H7 (cell line): Measurements from ENCODE around the gene ABCC3. TPM values are rescaled to one million over a fixed set of nuclear protein-coding genes. Genes with fewer than 3 reads are reported as not detected.
"Not testable (repeated sequence)": the region's sequence is repeated elsewhere in the genome, so short reads cannot be mapped to it uniquely, and the experiment has no call there.

Source experiments
- DNase-seq: peaks from one replicate; pipeline ENCODE4 v3.0.0; 2012
- H3K27me3 ChIP-seq: 2 replicates; pipeline ENCODE4 v1.6.0; 2011; ENCODE audit warnings: mild to moderate bottlenecking, low read length; ENCODE audit not compliant: control insufficient read depth, insufficient read depth
- H3K36me3 ChIP-seq: replicated peaks from 2 replicates; pipeline ENCODE4 v1.5.1; 2011; ENCODE audit warnings: low read length; ENCODE audit not compliant: control insufficient read depth, insufficient read depth
- H3K4me3 ChIP-seq: 2 replicates; pipeline ENCODE4 v1.5.1; 2011; ENCODE audit warnings: low read depth, mild to moderate bottlenecking, control low read depth, low read length, moderate library complexity; ENCODE audit not compliant: insufficient read depth
- total RNA-seq: library from RNA; depleted of rRNA; stranded (reverse); fragments of >200 nt; shearing (Covaris generic); gene quantifications from 2 replicates; pipeline ENCODE4 v1.2.3, GENCODE V29; 2014

ABCC3 gene
- total RNA-seq, 1 experiment from 2014 or later, result 0.48 TPM

DNA sequence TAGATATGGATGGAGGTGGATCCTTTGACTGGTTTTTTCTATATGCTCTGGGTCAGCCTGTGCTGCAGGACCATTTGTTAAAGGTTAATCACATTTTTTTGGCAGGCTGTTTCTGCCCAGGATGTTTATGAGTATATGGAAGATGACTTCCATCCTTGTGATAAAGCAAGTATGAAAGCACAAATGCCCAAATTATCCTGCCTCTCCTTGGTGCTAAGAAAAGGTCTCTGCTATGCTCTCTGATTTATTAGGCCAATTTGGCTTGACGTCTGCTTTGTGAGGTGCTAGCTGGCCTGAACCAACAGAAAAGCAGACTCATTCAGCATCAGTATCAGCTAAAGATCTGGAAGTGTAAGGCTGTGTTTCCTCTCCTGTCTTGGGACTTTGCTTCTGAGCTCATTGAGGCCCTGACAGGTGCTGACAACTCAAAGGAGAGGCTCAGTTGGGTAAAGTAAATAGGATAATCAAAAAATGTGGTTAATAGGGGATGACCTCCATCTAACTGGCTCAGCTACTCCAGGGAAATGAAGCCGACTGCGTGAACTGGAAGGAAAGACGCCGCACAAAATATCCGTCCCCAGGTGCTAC, 57.9 kb downstream of the ABCC3 start:
- H3K4me3 ChIP-seq, result no peak overlapping the region
- DNase-seq, result no peak
- H3K27me3 ChIP-seq, result no peaks in the 10 kb centered on the region
- peaks cover 25% of the 10 kb centered on the region for H3K36me3 ChIP-seq

DNA sequence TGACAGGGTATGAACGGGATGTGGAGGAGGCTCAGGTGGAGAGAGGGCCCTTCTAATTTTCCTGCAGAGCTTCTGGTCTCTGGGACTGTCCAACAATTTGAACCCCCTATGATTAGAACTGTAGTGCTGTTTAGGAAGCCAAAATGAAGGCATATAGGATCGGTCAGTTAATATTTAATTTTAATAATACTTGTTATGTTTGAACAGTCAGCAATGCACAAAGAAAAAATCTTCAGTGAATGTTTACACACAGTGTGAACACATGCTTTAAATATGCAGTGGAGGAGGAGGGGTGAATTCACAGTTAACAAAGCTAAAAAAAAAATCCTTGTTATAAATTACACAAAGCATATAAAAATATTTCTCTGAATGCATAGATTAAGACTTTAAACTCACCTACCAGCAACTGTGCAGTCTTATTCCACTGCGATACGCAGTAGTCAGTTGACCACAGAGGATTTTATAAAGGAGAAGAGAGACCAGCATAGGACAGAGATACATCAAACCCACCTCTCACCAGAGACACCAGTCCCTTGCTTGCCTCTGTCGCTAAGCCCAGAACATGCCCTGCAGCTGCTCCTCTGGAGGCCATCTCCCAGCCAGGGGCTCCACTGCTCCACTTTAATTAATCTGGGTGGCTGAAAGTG, 58.5 kb downstream of the ABCC3 start:
- H3K36me3 ChIP-seq, result peaks cover 29% of the 10 kb centered on the region
- no peak overlapping the region for H3K4me3 ChIP-seq

DNA sequence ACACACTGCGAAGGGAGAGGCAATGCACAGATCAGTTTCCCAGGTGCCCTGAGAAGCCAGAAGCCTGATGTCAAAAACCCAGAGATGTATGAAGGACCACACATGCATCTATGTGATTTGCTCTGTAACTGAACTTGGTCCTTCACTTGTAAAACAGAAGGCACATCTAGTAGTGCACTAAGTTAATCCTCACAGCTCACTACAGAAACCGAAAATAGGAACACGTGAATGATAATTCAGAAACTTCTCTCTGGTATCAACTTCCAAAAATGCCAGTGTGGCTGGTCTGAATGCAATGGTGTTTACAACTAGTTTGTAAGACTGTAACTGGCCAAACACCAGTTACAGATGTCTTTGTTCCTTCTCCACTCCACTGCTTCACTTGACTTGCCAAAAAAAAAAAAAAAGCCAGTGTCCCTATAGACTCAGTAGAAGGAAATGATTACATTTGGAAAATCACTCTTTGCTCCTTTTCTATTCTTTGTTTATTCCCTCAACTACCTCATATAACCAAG, 61.7 kb downstream of the ABCC3 start:
- no peak overlapping the region for H3K4me3 ChIP-seq
- H3K27me3 ChIP-seq, result no peaks in the 10 kb centered on the region
- DNase-seq, result no peak
- peaks cover 37% of the 10 kb centered on the region for H3K36me3 ChIP-seq

More for the DNA sequence above, 58.5 kb downstream of the ABCC3 start:
- H3K27me3 ChIP-seq, result no peaks in the 10 kb centered on the region
- DNase-seq, result no peak

DNA sequence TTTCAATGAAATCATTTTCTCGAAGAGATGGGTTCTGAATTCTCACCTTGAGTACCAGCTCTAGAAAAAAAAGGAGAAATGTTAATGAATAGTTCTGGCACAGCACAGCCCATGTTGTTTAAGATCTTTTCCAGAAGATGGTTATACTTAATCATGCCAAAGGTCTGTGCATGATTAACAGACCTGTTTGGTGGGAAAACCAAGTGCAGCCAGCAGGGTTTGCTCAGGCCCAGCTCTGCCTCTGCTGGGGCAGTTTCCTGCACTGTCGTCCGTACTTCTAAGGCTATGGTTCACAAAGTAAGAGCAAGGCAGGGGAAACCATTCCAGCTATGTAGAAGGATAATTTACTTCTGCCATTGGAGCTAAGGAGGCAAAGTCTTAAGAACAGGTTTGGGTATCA, 62.4 kb downstream of the ABCC3 start:
- H3K27me3 ChIP-seq, result no peaks in the 10 kb centered on the region
- H3K36me3 ChIP-seq, result peaks cover 37% of the 10 kb centered on the region
- DNase-seq, result no peak
- H3K4me3 ChIP-seq, result no peak overlapping the region

DNA sequence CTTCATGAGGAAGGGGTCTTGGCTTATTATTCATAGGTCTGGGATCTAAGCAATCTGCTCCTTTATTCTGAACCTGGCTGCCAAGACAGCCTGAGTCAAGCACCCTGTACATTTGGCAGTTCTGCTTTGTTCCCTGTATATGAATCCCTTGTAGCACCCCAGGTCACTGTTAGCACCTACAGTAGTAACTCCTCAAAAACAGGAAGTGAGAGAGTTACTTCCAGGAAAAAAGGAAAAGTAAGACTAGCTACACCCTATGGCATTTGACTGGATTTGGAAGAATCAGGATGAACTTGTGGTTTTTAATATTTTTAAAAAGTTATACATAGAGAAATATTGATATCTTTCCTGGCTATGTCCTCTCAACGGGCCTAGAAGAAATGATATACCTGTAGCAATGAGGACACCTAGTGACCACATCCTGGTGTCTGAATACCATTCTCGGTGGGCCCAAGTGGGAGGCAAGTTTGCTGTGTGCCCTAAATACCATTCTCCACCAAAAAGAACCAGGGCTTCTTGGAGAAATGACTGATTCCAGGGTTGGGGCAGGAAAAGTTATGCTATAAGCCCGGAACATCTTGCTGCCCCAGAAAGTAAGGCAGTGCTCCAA, 63.1 kb downstream of the ABCC3 start:
- Histone ChIP-seq H3K27me3 (no peaks in the 10 kb centered on the region), H3K4me3 (no peak overlapping the region), H3K36me3 (peaks cover 37% of the 10 kb centered on the region)
- DNase-seq, result no peak

DNA sequence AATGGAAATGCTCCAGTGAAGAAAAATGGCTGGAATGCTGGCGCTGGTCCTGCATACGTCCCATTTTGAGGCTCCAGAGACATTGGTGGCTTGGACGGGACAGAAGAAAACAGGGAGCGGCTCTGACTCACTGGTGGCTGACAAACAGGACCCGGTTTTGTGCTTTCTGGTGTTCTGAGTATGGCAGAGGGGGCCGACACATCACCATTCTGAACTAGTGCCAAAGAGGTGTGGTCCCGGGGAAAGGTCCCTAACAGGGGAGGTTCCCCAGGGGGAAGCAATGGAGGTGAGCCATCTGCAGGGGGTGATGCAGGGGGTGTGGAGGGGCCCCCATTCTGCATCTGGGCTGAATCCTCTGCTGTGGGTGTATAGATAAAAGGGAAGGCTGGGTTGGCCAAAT, 64.7 kb downstream of the ABCC3 start:
- no peak for DNase-seq

DNA sequence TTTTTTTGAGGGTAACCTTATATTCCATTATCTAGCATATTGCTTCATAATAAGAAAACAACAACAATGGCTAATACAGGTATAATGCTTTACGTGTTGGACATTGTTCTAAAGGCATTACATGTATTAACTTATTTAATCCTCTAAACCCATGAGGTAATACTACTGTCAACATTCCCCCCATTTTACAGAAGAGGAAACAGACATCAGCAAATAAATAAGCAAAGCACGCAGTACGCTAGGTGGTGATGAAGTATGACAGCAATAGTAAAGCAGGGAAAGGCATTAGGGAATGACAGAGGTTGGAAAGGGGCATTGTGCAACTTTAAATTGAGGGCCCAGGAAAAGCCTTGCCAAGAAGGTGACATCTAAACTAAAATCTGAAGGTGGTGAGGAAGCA, 68.5 kb downstream of the ABCC3 start:
- Histone ChIP-seq H3K36me3 (peaks cover 11% of the 10 kb centered on the region), H3K4me3 (no peak overlapping the region), H3K27me3 (no peaks in the 10 kb centered on the region)
- no peak for DNase-seq

More for the DNA sequence above, 64.7 kb downstream of the ABCC3 start:
- Histone ChIP-seq H3K36me3 (peaks cover 33% of the 10 kb centered on the region), H3K27me3 (no peaks in the 10 kb centered on the region), H3K4me3 (no peak overlapping the region)

DNA sequence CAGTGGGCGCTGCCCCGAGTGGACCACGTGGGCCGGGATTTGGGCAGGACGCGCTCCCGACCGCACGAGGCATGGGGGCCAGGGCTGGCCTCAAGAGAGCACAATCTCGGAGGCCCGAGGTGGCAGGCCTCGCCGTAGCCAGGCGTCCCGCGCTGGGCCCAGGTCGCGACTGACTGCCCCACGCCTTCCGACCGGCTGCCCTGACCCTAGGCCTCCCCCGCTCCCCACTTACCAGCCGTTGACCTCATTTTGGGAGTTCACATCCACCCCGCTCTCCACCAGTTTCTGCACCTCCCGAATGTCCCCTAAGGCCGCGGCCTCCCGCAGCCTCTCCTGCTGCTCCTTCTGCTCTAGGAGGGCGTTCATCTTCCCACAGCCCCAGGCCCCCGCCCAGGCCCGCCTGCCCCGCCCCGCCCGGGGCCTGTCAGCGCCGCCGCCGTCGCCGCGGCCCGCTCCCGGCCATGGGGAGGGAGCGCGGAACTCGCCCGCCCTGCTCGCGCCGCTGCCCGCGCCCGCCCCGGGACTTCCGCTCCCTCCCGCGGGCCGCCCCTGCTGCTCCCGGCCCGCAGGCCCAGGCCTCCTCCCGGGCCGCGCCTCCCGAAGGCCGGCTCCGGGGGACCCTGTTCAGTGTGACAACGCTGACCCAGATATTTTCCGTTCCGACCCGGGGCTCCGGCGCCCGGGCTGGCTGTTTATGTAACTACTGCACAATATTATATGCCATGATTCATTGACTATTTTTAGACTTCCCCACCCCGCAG, 72.8 kb downstream of the ABCC3 start, which contains the start of gene ANKRD40:
TSS of gene ANKRD40 (minus strand) at position 626 of the 761 bp plus-strand sequence. CDS start at position 366, 260 bp downstream.
- Histone ChIP-seq H3K36me3 (peaks cover 3% of the 10 kb centered on the region; the same call in 1 of the 2 replicates), H3K27me3 (no peaks in the 10 kb centered on the region), H3K4me3 (peak within 1 kb of the TSS; percentile 85)
- peak; percentile 93 for DNase-seq

DNA sequence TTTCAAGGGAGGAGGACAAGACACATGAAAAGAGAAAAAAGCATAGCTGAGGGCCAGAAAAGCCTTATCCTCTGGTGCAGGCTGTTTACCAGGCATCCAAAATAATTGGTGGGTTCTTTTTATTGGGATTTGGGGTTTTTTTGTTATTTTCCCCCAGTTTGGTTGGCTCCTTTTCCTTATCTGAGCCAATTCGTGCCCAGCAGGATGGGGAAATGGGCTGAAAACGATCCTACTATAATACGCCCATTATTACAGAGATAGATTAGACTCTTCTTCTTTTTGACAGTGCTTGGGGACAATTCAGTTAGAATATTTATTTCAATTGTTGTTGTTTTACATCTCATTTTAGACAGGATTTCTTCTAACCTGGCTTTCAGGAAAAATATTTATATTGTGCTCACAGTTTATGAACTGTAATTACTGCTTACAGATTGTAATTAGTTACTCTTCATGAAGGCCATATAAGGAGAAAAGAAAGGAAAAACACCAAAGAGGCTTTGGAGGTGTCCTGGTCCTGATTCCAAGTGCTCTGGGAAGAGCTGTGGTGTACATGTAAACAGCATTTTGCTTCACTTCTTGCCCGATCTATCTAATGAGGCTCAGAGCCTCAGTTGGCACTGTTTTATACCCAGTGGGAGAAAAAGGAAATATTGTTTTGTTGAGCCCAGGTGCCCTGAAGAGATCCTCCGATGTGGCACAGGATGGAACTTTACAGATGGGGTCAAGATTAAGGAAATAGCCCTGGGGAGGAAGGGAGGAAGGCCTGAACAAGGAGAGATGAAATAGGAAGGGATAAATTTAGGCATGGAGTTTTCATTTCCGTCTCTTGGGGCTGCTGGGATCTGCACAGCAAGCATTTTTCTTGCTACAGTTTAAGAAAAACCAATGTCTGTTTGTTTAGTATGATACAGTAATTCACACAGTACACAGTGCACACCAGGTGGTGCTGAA, 73.6 kb downstream of the ABCC3 start:
- Histone ChIP-seq H3K36me3 (peaks cover 3% of the 10 kb centered on the region; the same call in 1 of the 2 replicates), H3K4me3 (peak overlapping the region; percentile 85), H3K27me3 (no peaks in the 10 kb centered on the region)
- DNase-seq, result no peak

DNA sequence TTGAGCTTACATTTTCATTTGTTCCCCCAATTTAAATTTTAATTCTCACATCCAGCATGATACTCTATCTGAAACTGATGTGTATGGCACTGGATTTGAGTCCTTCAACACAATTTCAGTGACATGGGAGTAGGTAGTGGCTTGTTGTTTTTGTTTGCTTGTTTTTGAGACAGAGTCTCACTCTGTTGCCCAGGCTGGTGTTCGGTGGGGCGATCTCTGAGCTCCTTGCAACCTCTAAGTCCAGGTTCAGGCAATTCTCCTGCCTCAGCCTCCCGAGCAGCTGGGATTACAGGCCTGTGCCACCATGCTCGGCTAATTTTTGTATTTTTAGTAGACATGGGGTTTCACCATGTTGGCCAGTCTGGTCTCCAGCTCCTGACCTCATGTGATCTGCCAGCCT, 74.4 kb downstream of the ABCC3 start:
- H3K36me3 ChIP-seq, H3K4me3 ChIP-seq, DNase-seq: not testable (repeated sequence)

DNA sequence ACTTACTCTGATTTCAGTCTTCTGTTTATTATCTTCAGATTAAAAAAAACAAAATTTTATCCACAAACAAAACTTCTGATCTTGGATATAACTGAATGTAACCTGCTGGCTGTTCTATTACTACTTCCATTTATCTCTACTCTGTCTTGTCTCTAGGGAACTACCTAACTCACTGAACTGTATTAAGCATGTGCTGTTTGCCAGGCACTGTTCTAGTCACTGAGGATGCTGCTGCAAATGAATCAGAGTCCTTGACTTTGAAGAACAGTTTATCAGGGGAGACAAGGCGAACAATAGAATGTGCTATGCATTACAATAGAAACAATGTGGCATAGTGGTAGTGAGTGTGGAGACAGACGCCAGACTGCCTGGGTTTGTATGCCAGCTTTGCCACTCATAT, 75.3 kb downstream of the ABCC3 start:
- H3K36me3 ChIP-seq, result peaks cover 1% of the 10 kb centered on the region; the same call in 1 of the 2 replicates
- no peak overlapping the region for H3K4me3 ChIP-seq
- no peaks in the 10 kb centered on the region for H3K27me3 ChIP-seq
- no peak for DNase-seq

More for the DNA sequence above, 74.4 kb downstream of the ABCC3 start:
- H3K27me3 ChIP-seq, result not testable (repeated sequence)

DNA sequence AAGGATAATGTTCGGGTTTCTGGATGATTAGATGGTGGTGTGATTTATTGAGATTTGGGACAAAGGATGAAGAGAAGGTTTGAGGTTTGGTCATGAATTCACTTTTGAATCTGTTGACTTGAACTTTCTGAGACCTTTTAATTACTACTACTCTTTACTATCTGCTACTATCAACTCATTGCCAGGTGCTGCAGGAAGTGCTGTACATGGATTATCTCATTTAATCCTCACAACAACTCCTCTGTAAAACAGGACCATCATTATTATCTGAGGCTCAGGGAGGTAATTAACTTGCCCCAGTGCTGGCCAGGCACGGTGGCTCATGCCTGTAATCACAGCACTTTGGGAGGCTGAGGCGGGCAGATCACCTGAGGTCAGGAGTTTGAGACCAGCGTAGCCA, 76.0 kb downstream of the ABCC3 start:
- Histone ChIP-seq H3K36me3 (no peaks in the 10 kb centered on the region; the same call in 1 of the 2 replicates), H3K4me3 (no peak overlapping the region), H3K27me3 (no peaks in the 10 kb centered on the region)
- DNase-seq, result no peak

DNA sequence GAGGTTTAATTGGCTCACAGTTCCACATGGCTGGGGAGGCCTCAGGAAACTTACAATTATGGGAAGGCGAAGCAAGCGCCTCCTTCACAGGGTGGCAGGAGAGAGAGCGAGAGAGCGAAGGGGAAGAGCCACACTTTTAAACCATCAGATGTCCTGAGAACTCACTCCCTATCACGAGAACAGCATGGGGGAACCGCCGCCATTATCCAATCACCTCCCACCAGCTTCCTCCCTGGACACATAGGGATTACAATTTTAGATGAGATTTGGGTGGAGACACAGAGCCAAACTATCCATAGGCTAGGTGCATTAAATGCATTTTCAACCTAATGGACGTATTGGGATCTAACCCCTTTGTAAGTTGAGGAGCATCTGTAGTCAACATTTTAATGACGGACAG, 78.0 kb downstream of the ABCC3 start:
- DNase-seq, result no peak
- Histone ChIP-seq H3K4me3 (no peak overlapping the region), H3K36me3 (no peaks in the 10 kb centered on the region), H3K27me3 (no peaks in the 10 kb centered on the region)
